Measurements from ENCODE around the gene C1orf116. TPM values are rescaled to one million over a fixed set of nuclear protein-coding genes. Genes with fewer than 3 reads are reported as not detected.

C1orf116 gene
- total RNA-seq, 1 experiment from 2014 or later, result 0.09 TPM

DNA sequence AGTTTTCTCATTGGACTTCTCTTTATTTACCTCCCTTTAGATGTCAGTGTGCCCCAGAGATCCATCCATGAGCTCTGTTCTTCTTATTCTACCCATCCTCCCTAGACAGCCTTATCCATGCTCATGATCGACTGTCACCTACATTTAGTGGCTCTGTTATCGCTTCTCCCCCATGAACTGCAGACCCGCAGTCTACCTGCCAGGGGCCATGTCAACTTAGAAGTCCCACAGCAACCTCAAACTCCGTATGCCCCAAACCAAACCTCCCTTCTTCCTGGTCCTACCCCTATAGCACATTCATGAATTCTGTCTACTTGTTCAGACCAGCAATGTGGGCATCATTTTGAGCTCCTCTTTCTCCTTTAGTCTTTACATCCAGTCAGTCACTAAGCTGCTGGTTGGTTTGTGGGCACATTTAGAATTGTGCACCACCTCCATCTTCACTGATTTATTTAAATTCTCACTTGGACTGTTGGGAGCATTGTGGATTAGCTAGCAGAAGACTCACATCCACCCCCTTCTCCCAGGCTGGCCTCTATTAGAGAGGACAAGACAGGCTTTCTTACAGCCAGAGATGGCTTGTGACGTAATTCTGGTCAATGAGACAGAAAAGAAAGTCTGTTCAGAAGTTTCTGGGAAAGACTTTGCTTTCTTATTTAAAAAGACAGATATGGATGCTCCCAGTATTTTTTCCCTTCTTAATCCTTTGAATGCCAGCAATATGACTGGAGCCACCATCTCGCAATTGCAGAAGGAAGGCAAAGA lies 19.1 kb downstream of the C1orf116 start:
- Histone ChIP-seq H3K9me3 (ENCODE audit: low read depth, low read length, poor library complexity, severe bottlenecking) (no peaks in the 10 kb centered on the region), H3K4me1 (ENCODE audit: insufficient read depth, low read length, poor library complexity, severe bottlenecking) (no peaks in the 10 kb centered on the region), H3K27me3 (replicated peaks; ENCODE audit: insufficient read depth, low read depth, low read length, poor library complexity) (peaks cover 32% of the 10 kb centered on the region), H3K27ac (ENCODE audit: low read depth, low read length, poor library complexity, severe bottlenecking) (no peak overlapping the region), H3K4me3 (ENCODE audit: low read depth, low read length, poor library complexity, severe bottlenecking) (no peak overlapping the region), H3K36me3 (ENCODE audit: insufficient read depth, low read length, poor library complexity, severe bottlenecking) (no peaks in the 10 kb centered on the region)
- TF ChIP-seq, protein P1, sequence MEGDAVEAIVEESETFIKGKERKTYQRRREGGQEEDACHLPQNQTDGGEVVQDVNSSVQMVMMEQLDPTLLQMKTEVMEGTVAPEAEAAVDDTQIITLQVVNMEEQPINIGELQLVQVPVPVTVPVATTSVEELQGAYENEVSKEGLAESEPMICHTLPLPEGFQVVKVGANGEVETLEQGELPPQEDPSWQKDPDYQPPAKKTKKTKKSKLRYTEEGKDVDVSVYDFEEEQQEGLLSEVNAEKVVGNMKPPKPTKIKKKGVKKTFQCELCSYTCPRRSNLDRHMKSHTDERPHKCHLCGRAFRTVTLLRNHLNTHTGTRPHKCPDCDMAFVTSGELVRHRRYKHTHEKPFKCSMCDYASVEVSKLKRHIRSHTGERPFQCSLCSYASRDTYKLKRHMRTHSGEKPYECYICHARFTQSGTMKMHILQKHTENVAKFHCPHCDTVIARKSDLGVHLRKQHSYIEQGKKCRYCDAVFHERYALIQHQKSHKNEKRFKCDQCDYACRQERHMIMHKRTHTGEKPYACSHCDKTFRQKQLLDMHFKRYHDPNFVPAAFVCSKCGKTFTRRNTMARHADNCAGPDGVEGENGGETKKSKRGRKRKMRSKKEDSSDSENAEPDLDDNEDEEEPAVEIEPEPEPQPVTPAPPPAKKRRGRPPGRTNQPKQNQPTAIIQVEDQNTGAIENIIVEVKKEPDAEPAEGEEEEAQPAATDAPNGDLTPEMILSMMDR (conservative IDR thresholded peaks at IDR 0.05; ENCODE audit: low read depth, low read length), result no peak
- TF ChIP-seq EZH2 (IDR thresholded peaks at IDR 0.05; ENCODE audit: borderline replicate concordance, low read depth, low read length, poor library complexity, severe bottlenecking), result no peak
- no TSS peak for BruUV-seq (replicated peaks)
- CTCF ChIA-PET, result no interaction called here
- intact Hi-C loops (cut with micrococcal nuclease; ENCODE audit: unreplicated experiment), result no loop called here
- POLR2A ChIA-PET (ENCODE audit: low non-redundant PET), result no interaction called here
- DNase-seq (ENCODE audit: low spot score), result no peak

DNA sequence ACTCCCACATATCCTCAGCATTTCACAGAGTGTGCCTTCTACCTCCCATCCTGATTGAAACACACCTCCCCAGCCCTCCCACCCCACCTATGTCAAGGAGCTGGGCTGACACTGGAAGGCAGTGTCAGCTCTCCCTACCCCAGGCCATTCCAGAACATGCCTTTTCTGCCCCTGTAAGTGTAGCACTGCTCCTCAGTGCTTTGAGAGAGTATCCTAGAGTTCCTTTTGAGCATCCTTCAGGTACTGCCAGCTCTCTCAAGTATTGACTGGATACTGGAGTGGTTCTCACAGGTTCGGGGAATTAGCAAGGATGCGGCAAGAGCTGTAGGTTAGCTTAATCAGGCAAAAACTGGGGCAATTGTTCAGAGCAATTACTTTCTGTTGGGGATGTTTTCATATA lies 21.8 kb downstream of the C1orf116 start:
- intact Hi-C loops (cut with micrococcal nuclease; ENCODE audit: unreplicated experiment), result no loop called here
- Histone ChIP-seq H3K36me3 (ENCODE audit: insufficient read depth, low read length, poor library complexity, severe bottlenecking) (no peaks in the 10 kb centered on the region), H3K27me3 (replicated peaks; ENCODE audit: insufficient read depth, low read depth, low read length, poor library complexity) (peaks cover 32% of the 10 kb centered on the region), H3K4me1 (ENCODE audit: insufficient read depth, low read length, poor library complexity, severe bottlenecking) (no peaks in the 10 kb centered on the region), H3K9me3 (ENCODE audit: low read depth, low read length, poor library complexity, severe bottlenecking) (no peaks in the 10 kb centered on the region), H3K27ac (ENCODE audit: low read depth, low read length, poor library complexity, severe bottlenecking) (no peak overlapping the region), H3K4me3 (ENCODE audit: low read depth, low read length, poor library complexity, severe bottlenecking) (no peak overlapping the region)
- ChIA-PET POLR2A (ENCODE audit: low non-redundant PET) (no interaction called here), CTCF (no interaction called here)
- DNase-seq (ENCODE audit: low spot score), result no peak
- TF ChIP-seq, protein P1 (conservative IDR thresholded peaks at IDR 0.05; ENCODE audit: low read depth, low read length), result no peak
- no peak for TF ChIP-seq EZH2 (IDR thresholded peaks at IDR 0.05; ENCODE audit: borderline replicate concordance, low read depth, low read length, poor library complexity, severe bottlenecking)
- BruUV-seq (replicated peaks), result no TSS peak

DNA sequence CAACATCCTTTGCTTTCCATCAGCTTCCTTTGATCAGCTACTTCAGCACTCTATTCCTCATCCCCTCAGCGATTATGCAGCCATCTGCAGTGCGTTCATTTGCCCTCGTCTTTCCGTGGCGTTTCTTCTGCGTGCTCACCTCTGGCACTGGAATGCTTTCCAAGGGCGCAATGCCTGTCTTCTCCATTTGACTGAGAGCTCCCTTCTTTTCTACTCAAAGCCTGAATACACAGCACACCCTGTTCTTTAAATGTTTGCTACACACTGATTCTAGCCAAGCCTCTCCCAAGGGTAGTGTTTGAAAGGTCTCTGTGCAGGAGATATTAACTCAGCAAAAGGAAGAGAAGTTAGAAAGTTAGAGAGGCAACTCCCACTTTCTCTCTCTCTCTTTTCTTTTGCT lies 22.6 kb downstream of the C1orf116 start:
- no peak overlapping the region for H3K27ac ChIP-seq (ENCODE audit: low read depth, low read length, poor library complexity, severe bottlenecking)
- ChIA-PET POLR2A (ENCODE audit: low non-redundant PET) (no interaction called here), CTCF (no interaction called here)
- intact Hi-C loops (cut with micrococcal nuclease; ENCODE audit: unreplicated experiment), result no loop called here
- no peak for DNase-seq (ENCODE audit: low spot score)
- no peaks in the 10 kb centered on the region for H3K36me3 ChIP-seq (ENCODE audit: insufficient read depth, low read length, poor library complexity, severe bottlenecking)
- no peaks in the 10 kb centered on the region for H3K9me3 ChIP-seq (ENCODE audit: low read depth, low read length, poor library complexity, severe bottlenecking)
- TF ChIP-seq, protein P1 (conservative IDR thresholded peaks at IDR 0.05; ENCODE audit: low read depth, low read length), result no peak
- no peak for TF ChIP-seq EZH2 (IDR thresholded peaks at IDR 0.05; ENCODE audit: borderline replicate concordance, low read depth, low read length, poor library complexity, severe bottlenecking)
- H3K4me3 ChIP-seq (ENCODE audit: low read depth, low read length, poor library complexity, severe bottlenecking), result no peak overlapping the region
- no peaks in the 10 kb centered on the region for H3K4me1 ChIP-seq (ENCODE audit: insufficient read depth, low read length, poor library complexity, severe bottlenecking)
- H3K27me3 ChIP-seq (replicated peaks; ENCODE audit: insufficient read depth, low read depth, low read length, poor library complexity), result peaks cover 32% of the 10 kb centered on the region
- no TSS peak for BruUV-seq (replicated peaks)

Data from A673 (cell line).